ENCODE results near the gene SRP19.

DNA sequence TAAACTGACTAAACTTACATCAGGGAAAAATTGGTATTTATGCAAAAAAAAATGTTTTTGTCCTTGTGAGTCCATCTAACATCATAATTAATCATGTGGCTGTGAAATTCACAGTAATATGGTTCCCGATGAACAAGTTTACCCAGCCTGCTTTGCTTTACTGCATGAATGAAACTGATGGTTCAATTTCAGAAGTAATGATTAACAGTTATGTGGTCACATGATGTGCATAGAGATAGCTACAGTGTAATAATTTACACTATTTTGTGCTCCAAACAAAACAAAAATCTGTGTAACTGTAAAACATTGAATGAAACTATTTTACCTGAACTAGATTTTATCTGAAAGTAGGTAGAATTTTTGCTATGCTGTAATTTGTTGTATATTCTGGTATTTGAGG lies 16.6 kb upstream of the SRP19 start:
- TF ChIP-seq, protein P1, sequence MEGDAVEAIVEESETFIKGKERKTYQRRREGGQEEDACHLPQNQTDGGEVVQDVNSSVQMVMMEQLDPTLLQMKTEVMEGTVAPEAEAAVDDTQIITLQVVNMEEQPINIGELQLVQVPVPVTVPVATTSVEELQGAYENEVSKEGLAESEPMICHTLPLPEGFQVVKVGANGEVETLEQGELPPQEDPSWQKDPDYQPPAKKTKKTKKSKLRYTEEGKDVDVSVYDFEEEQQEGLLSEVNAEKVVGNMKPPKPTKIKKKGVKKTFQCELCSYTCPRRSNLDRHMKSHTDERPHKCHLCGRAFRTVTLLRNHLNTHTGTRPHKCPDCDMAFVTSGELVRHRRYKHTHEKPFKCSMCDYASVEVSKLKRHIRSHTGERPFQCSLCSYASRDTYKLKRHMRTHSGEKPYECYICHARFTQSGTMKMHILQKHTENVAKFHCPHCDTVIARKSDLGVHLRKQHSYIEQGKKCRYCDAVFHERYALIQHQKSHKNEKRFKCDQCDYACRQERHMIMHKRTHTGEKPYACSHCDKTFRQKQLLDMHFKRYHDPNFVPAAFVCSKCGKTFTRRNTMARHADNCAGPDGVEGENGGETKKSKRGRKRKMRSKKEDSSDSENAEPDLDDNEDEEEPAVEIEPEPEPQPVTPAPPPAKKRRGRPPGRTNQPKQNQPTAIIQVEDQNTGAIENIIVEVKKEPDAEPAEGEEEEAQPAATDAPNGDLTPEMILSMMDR (IDR thresholded peaks at IDR 0.05), result no peak
- TF ChIP-seq POLR2A (IDR thresholded peaks at IDR 0.05), result no peak

All from adrenal gland (tissue), 5 donors.